Measurements from ENCODE around the gene DLX4.

The DLX4 gene

GRCh38 chr17:49969134-49969759 is at the start of gene DLX4:
DLX4 (plus strand) TSS chr17:49969190; CDS start chr17:49969469, 279 bp downstream.
- no peak for DNase-seq (ENCODE audit: low read depth in 2 of 3, low spot score in 2 of 3)

DNA sequence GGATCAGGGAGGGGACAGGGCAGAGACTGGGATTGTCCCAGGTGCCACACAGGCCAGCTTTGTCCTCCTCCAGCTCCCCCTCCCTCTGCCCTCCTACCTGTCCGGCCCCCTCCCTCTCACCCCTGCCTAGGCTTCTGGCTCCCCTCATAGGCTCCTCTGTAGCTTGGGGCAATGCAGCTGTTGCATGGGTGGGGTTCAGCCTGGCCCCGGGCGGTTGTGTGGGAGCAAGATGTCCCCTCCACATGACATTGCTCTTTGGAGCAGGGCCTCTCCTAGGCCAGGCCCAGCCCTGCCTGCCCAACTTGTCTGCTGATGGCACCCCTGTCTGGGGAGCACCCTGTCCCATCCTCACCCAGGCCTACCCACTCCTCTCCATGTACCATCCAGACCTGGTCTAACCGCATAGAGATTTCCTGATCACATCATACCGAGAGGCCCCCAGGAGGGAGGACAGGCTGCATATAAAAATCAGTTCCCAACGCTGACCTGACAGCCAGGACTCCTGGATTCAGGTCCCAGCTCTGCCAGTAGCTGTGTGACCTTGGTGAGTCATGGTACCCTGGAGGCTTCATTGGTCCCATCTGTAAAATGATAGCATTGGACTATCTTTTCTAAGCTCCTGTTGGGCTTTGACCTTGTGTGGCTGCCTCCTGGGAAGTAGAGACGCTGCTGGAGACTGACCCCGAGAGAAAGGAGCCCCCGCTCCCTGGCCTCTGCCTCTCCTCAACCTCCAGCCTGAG is 48.8 kb upstream of the DLX4 start:
- no peak for DNase-seq (ENCODE audit: low read depth in 2 of 3, low spot score in 2 of 3)

- DNase-seq (ENCODE audit: low read depth in 2 of 3, low spot score in 2 of 3) = no peak
Observed at GRCh38 chr17:49922095-49922494, 46.9 kb upstream of the DLX4 start.

DNA sequence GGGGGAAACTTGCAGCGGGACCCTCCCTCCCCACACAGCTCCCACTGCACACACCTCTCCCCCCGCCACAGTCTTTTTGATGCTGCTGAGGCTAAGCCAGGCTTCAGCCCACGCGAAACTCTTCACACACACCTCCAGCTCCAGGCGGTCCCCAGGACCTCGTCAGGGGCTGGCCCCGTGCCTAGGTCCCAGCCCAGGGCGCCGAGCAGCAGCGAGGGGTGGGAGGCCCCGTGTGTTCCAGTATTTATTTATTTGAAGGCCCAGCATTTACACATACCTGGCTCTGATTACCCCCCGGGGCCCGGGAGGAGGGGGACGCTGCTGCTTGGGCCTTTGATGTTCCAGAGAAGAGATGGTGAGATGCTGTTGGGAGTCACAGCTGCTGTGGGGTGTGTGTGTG is 44.9 kb upstream of the DLX4 start:
- DNase-seq (ENCODE audit: low read depth in 2 of 3, low spot score in 2 of 3) = no peak

DNA sequence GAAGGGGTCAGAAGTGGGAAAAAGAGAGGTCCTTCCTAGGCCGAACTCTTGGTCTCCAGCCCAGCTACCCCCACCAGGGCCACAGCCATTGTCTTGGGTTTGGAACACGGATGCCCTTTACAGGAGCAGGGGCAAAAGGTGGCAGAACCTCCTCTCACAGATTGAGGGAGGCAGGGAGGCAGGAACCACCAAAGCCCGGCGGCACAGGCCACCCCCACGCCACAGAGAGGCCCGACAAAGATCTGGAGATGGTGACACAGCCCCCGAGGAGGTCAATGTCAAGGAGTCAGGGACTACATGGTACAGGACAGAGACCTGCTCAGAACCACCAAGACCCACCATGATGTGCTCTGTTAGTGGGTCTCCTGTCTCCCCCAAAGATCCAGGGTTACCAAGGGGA is 44.4 kb upstream of the DLX4 start:
- no peak for DNase-seq (ENCODE audit: low read depth in 2 of 3, low spot score in 2 of 3)

- DNase-seq (ENCODE audit: low read depth in 2 of 3, low spot score in 2 of 3) = no peak
Observed at GRCh38 chr17:49925921-49926320, 43.1 kb upstream of the DLX4 start.

DNA sequence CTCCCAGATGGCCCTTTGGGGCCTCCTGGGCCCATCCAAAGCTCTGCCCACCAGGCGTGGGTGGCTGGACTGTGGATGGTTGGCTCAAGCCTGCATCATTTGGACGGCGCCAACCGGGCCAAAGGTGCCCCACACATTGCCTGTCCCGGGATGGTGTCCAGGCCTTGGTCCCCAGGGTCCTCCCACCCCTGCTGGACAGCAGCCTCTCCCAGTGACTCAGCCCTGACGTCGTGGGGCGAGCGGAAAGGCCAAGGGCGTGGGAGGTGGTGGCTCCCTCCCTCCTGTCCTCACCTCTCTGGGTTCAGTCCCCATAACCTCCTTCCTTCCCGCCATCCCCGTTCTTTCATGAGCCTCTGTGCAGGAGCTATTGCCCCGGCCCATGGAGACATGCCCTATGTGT is 42.1 kb upstream of the DLX4 start:
- no peak for DNase-seq (ENCODE audit: low read depth in 2 of 3, low spot score in 2 of 3)

- no peak for DNase-seq (ENCODE audit: low read depth in 2 of 3, low spot score in 2 of 3)
Observed at GRCh38 chr17:49928126-49928800, 40.7 kb upstream of the DLX4 start.

- DNase-seq (ENCODE audit: low read depth in 2 of 3, low spot score in 2 of 3) = no peak
Observed at GRCh38 chr17:49928837-49929475, 40.0 kb upstream of the DLX4 start.

DNA sequence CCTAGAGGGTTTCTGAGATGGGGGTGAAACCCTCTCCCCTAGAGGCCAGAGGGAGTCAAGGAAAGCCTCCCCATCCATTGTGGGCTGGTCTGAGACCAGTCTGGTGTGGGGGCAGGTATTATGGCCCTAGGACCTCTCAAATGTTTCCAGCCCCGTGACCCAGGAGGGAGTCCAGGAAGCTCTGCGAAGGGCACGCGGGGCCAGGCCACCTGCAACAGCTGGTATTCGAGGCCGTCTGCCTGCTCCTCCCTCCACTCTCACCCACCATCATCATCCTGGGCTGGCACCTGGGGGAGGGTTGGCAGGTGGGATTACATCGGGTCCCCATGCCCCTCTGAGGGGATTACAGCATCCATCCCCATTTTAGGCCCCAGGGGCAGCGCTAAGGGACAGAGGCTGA is 38.1 kb upstream of the DLX4 start:
- DNase-seq (ENCODE audit: low read depth in 2 of 3, low spot score in 2 of 3) = no peak

- no peak for DNase-seq (ENCODE audit: low read depth in 2 of 3, low spot score in 2 of 3)
Observed at GRCh38 chr17:49931416-49932137, 37.4 kb upstream of the DLX4 start.

DNA sequence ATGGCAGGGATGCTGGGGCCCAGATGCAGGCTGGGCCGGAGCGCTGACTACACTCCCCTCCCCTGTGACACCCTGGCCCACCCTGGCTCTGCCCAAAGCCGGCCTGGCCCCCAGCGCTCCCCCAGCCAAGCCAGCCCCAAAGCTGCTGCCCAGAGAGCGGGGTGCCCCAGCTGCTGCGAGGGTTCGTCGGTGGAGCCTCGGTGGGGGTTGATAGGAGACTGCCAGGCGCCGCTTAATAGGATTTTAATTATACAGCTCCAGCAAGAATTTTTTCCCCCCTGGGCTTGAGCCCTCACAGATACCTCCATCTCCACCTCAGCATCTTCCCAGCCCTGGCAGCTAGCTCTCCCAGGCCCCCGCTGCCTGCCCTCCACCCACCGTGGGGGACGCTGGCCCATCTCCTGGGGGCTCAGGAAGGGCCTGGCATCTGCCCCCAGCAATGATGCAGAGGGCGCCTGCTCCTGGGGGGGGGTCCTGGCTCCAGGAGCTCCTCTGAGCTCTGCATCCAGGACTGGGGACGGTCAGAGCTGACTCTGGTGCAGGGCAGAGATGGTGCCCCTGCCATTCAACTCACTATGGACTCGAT is 36.8 kb upstream of the DLX4 start:
- no peak for DNase-seq (ENCODE audit: low read depth in 2 of 3, low spot score in 2 of 3)

DNA sequence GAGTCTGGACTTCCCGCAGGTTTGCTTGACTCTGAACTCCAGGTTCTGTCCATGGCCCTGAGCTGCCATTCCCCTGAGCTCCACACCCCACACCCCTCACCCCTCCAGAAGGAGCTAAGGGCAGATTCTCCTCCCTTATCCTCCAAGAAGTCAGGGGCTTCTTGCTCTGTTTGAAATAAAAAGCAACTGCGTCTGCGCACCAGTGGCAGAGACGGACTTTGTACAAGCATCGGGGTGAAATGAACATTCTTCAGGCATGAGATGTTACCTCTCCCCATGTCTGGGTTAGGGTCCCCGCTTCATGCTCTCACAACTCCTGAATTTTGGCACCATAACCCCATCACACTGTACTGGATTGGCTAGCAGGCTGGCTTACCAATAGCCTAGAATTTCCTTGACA is 36.1 kb upstream of the DLX4 start:
- DNase-seq (ENCODE audit: low read depth in 2 of 3, low spot score in 2 of 3) = no peak

DNA sequence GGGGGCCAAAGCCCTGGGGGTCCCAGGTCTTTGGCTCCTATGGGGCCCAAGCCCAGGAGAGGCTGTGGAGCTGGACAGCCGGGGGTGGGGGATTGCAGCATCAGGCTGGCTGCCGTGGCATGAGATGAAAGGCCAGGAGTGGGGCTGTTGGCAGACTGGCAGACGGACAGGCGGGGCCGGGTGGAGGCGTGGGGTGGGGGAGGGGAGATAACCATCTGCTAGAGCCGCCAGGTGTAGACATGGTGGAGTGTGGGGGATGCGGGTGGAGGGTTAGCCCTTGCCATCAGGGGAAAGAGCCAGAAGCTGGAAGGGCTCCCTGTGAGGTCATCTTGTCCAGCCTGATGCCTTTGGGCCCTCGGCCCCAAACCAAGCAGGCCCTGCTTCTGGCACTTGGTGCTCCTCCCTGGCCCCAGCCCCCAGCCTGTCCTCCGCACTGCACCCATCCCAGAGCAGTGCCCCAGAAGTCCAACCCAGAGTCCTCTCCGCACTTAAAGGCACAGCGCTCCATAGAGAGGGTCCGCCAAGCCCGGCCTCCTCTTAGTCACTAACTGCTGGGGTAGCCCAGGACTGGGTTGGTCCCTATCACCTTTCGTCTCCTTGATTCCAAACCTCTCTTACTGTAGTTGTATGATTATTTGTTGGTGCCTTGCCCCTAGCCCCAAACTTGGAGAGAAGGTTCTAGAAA is 33.3 kb upstream of the DLX4 start:
- DNase-seq (ENCODE audit: low read depth in 2 of 3, low spot score in 2 of 3) = no peak

DNA sequence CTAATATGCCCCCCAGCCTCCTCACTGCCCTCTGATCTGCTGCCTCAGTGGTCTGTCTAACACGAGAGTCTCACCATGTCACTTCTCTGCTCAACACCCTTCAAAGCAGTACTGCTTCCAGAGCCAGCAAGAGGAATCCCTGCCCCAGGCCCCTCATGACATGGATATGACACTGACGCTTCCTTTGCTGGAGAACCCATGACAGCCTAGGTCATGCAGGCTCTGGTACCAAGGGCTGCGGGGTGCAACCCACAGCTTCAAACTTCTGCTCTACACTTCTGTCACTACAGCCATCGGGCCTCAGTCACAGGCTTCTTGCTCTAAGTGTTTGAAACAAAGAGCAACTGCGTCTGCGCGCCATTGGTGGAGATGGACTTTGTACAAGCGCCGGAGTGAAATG is 32.6 kb upstream of the DLX4 start:
- no peak for DNase-seq (ENCODE audit: low read depth in 2 of 3, low spot score in 2 of 3)

GRCh38 chr17:49939318-49939717 is 29.7 kb upstream of the DLX4 start:
- no peak for DNase-seq (ENCODE audit: low read depth in 2 of 3, low spot score in 2 of 3)

DNA sequence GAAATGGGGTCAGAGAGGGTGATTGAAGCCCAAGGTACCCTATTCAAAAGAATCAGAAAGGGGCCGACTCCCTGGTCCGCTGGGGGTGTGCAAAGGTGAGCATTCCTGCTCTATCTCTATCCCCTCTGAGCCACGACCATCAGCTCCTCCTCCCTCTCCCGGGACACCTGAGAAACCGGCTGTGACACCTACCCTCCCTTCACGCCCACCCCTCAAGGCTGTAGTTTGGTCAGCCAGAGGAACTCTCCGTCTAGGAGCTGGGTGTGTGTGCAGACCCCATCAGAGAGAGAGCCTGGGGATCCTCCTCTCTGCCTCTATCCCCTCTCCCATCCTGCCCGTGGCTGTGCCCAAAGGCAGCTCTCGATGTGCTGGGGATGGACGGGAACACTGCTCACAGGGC is 27.6 kb upstream of the DLX4 start:
- no peak for DNase-seq (ENCODE audit: low read depth in 2 of 3, low spot score in 2 of 3)

DNA sequence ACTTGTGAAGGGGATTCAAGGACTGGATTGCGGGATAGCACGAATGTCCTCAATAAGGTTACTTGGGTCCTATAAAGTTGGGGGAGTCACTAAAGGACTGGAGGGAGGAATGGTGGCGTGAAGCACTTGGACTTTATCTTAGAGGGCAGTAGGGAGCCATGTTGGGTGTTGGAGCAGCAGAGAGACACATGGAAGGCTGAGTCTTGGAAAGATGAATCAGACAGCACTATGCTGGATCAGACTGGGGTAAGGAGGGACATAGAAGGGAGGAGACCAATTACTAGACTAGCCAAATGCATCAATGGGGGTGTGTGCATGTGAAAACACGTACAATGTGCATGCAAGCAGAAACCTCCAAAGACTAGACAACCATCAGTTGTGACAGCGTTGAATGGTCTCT is 26.0 kb upstream of the DLX4 start:
- DNase-seq (ENCODE audit: low read depth in 2 of 3, low spot score in 2 of 3) = no peak

GRCh38 chr17:49944273-49944870 is 24.6 kb upstream of the DLX4 start:
- DNase-seq (ENCODE audit: low read depth in 2 of 3, low spot score in 2 of 3) = no peak

- DNase-seq (ENCODE audit: low read depth in 2 of 3, low spot score in 2 of 3) = no peak
Observed at GRCh38 chr17:49946208-49946607, 22.8 kb upstream of the DLX4 start.

All from activated CD8-positive, alpha-beta memory T cell treated with anti-CD3 and anti-CD28 coated beads for 48 hours (primary cell).